A549 (cell line): Measurements from ENCODE around the gene CLEC4M. TPM values are rescaled to one million over a fixed set of nuclear protein-coding genes. Genes with fewer than 3 reads are reported as not detected.

Experiments used
- ATAC-seq, 2 experiments: fragments of 200-7000 bp in 1 of 2; fragments of >200 bp in 1 of 2; cut with Nextera tagmentation in 1 of 2; cut with Tn5 transposase in 1 of 2; 3 replicates each; pipeline versions ENCODE4 v1.8.0 to v1.9.1; 2018 to 2020; ENCODE audit warnings: mild to moderate bottlenecking in 1 of 2, moderate library complexity in 1 of 2
- CTCF ChIA-PET: fragments of 300-600 bp; sonication (Branson Sonifier 250); formaldehyde crosslinking; extraction: SDS; loops from one replicate; lab custom pipeline; 2021; ENCODE audit warnings: antibody characterized with exemption, inconsistent platforms; lab: Yijun Ruan, JAX
- POLR2A ChIA-PET: fragments of 350-600 bp; formaldehyde crosslinking; extraction: SDS; loops from one replicate; lab custom pipeline; 2021; ENCODE audit warnings: antibody characterized with exemption, inconsistent platforms; lab: Yijun Ruan, JAX
- DNase-seq, 2 experiments: peaks; one replicate each; pipeline versions ENCODE4 v3.0.0 to v3.0.0-alpha.2; 2011 to 2016; ENCODE audit warnings: low read depth in 1 of 2, low spot score in 1 of 2
- FAIRE-seq: peaks from 2 replicates; lab custom pipeline; 2011; peaks lifted over from hg19 to GRCh38; lab: Jason Lieb, UNC
- H3K27ac ChIP-seq, 2 experiments: fragments of >200 bp; sonication (Bioruptor Twin); formaldehyde crosslinking; 3 replicates each; pipeline ENCODE4 v1.5.1; 2016 to 2017
- H3K4me1 ChIP-seq: fragments of >200 bp; sonication (Bioruptor Twin); formaldehyde crosslinking; 3 replicates; pipeline ENCODE4 v1.6.1; 2016
- H3K4me2 ChIP-seq: fragments of >200 bp; sonication (Bioruptor Twin); formaldehyde crosslinking; 3 replicates; pipeline ENCODE4 v1.6.1; 2016
- H3K4me3 ChIP-seq: fragments of >200 bp; sonication (Bioruptor Twin); formaldehyde crosslinking; 3 replicates; pipeline ENCODE4 v1.5.1; 2016
- H3K9me3 ChIP-seq: fragments of >200 bp; sonication (Bioruptor Twin); formaldehyde crosslinking; 3 replicates; pipeline ENCODE4 v1.6.1; 2016
- ATOH8 ChIP-seq: fragments of 250-450 bp; sonication (Bioruptor Pico); IDR thresholded peaks from 2 replicates; pipeline ENCODE4 v1.5.0; 2020; ENCODE audit warnings: low read depth, mild to moderate bottlenecking, moderate library complexity
- CBX2 ChIP-seq: fragments of 200-600 bp; sonication (generic); IDR thresholded peaks from 2 replicates; pipeline ENCODE4 v1.6.1; 2016; ENCODE audit warnings: low read depth, mild to moderate bottlenecking, borderline replicate concordance
- CEBPB ChIP-seq, 2 experiments: fragments of >200 bp in 1 of 2; sonication (Bioruptor Twin) in 1 of 2; formaldehyde crosslinking in 1 of 2; IDR thresholded peaks; 2 replicates each; pipeline ENCODE4 v1.6.1; 2012 to 2016
- CHD2 ChIP-seq: fragments of 150-350 bp; IDR thresholded peaks from 2 replicates; pipeline ENCODE4 v1.6.1; 2014; ENCODE audit warnings: low read length; ENCODE audit not compliant: partially characterized antibody
- CHD4 ChIP-seq: fragments of 200-600 bp; sonication (generic); IDR thresholded peaks from 2 replicates; pipeline ENCODE4 v1.6.1; 2016; ENCODE audit warnings: antibody characterized with exemption, mild to moderate bottlenecking, borderline replicate concordance
- CTCF ChIP-seq: fragments of >200 bp; sonication (Bioruptor Twin); formaldehyde crosslinking; IDR thresholded peaks from 3 replicates; pipeline ENCODE4 v1.5.1; 2016
- EHF ChIP-seq: fragments of 250-450 bp; sonication (Bioruptor Pico); IDR thresholded peaks from 2 replicates; pipeline ENCODE4 v1.5.0; 2020; ENCODE audit warnings: mild to moderate bottlenecking
- EHMT2 ChIP-seq: fragments of 200-600 bp; sonication (generic); IDR thresholded peaks from 2 replicates; pipeline ENCODE4 v1.6.1; 2016; ENCODE audit warnings: antibody characterized with exemption, low read depth, mild to moderate bottlenecking, moderate library complexity
- ELK1 ChIP-seq: fragments of 150-350 bp; IDR thresholded peaks from 2 replicates; pipeline ENCODE4 v1.6.1; 2014; ENCODE audit warnings: low read depth, mild to moderate bottlenecking, low read length
- ESRRA ChIP-seq: fragments of 150-350 bp; IDR thresholded peaks from 2 replicates; pipeline ENCODE4 v1.6.1; 2014; ENCODE audit warnings: mild to moderate bottlenecking, low read length, borderline replicate concordance
- GATA3 ChIP-seq: IDR thresholded peaks from 2 replicates; pipeline ENCODE4 v1.6.1; 2012; ENCODE audit warnings: borderline replicate concordance
- HEYL ChIP-seq: fragments of 250-450 bp; sonication (Bioruptor Pico); IDR thresholded peaks from 2 replicates; pipeline ENCODE4 v1.8.0; 2021; ENCODE audit warnings: mild to moderate bottlenecking, moderate library complexity
- HOXA7 ChIP-seq: fragments of 250-450 bp; sonication (Bioruptor Pico); IDR thresholded peaks from 2 replicates; pipeline ENCODE4 v1.5.0; 2020; ENCODE audit warnings: mild to moderate bottlenecking, moderate library complexity
- HOXB5 ChIP-seq: fragments of 250-450 bp; sonication (Bioruptor Pico); IDR thresholded peaks from 2 replicates; pipeline ENCODE4 v1.5.0; 2020; ENCODE audit warnings: mild to moderate bottlenecking, moderate library complexity
- JUN ChIP-seq, 2 experiments: fragments of >200 bp; sonication (Bioruptor Twin); formaldehyde crosslinking; IDR thresholded peaks; 2 replicates in 1 of 2; 3 replicates in 1 of 2; pipeline ENCODE4 v1.6.1; 2016 to 2017
- KDM5A ChIP-seq: fragments of 200-600 bp; sonication (generic); IDR thresholded peaks from 2 replicates; pipeline ENCODE4 v1.6.1; 2016; ENCODE audit warnings: antibody characterized with exemption, mild to moderate bottlenecking
- PBX3 ChIP-seq: IDR thresholded peaks from 2 replicates; pipeline ENCODE4 v1.6.1; 2012
- POLR2AphosphoS2 ChIP-seq: conservative IDR thresholded peaks from 2 replicates; pipeline ENCODE4 v1.6.1; 2012; ENCODE audit warnings: low read length, improper control_type of control experiment, inconsistent platforms
- RAD21 ChIP-seq, 2 experiments: fragments of >200 bp in 1 of 2; sonication (Bioruptor Twin) in 1 of 2; formaldehyde crosslinking in 1 of 2; IDR thresholded peaks in 1 of 2; conservative IDR thresholded peaks in 1 of 2; 2 replicates in 1 of 2; 3 replicates in 1 of 2; pipeline ENCODE4 v1.6.1; 2012 to 2018; ENCODE audit warnings: inconsistent platforms in 1 of 2
- RCOR1 ChIP-seq: fragments of 150-350 bp; IDR thresholded peaks from 2 replicates; pipeline ENCODE4 v1.6.1; 2014; ENCODE audit warnings: antibody characterized with exemption, low read length, low read depth
- RNF2 ChIP-seq: fragments of 200-600 bp; sonication (generic); IDR thresholded peaks from 2 replicates; pipeline ENCODE4 v1.6.1; 2016; ENCODE audit warnings: low read depth, mild to moderate bottlenecking, antibody characterized with exemption, moderate library complexity, borderline replicate concordance
- SMC3 ChIP-seq: fragments of >200 bp; sonication (Bioruptor Twin); formaldehyde crosslinking; IDR thresholded peaks from 3 replicates; pipeline ENCODE4 v1.6.1; 2018; ENCODE audit warnings: inconsistent platforms
- SREBF2 ChIP-seq: fragments of 450-650 bp; IDR thresholded peaks from 2 replicates; pipeline ENCODE4 v1.6.1; 2014; ENCODE audit warnings: mild to moderate bottlenecking, moderate library complexity
- ZFP36 ChIP-seq: fragments of 450-650 bp; IDR thresholded peaks from 2 replicates; pipeline ENCODE4 v1.6.1; 2014; ENCODE audit warnings: borderline replicate concordance; ENCODE audit not compliant: partially characterized antibody
- WGBS: methylation state at CpG from one replicate; pipeline ENCODE4 v1.1.6; 2017; ENCODE audit errors: missing lambda C conversion rate; 5-methylcytosine and 5-hydroxymethylcytosine counted together
- polyA plus RNA-seq, 4 experiments: library from polyadenylated mRNA; depleted of rRNA in 3 of 4; stranded (reverse); fragments of >200 nt; fragmentation: RNase III in 1 of 4; extraction: RNeasy Plus Mini Kit Qiagen cat#74134 plus additional on column Dnase treatment in 1 of 4; gene quantifications; 2 replicates in 3 of 4; 3 replicates in 1 of 4; pipeline ENCODE4 v1.2.3, GENCODE V29; 2011 to 2017

CLEC4M gene
- polyA plus RNA-seq, 2 of the 4 experiments (the other 2 are of a cell fraction) = not detected

GRCh38 chr19:7795555-7796161 lies 32.6 kb downstream of the CLEC4M start:
- DNase-seq (no peak), ATAC-seq (no peak), FAIRE-seq (no peak)
- Histone ChIP-seq H3K4me1 (no peaks in the 10 kb centered on the region), H3K4me2 (no peak overlapping the region), H3K4me3 (no peak overlapping the region), H3K27ac (no peak overlapping the region), H3K9me3 (peaks cover 3% of the 10 kb centered on the region; the same call in 2 of the 3 replicates)
- TF ChIP-seq HOXB5 (CRISPR knock-in tag) = no peak
- TF ChIP-seq ELK1 = no peak
- TF ChIP-seq JUN (IDR thresholded peaks at IDR 0.05) = no peak
- no peak for TF ChIP-seq HEYL (CRISPR knock-in tag)
- no peak for TF ChIP-seq ZFP36
- TF ChIP-seq HOXA7 (CRISPR knock-in tag) = no peak
- no peak for TF ChIP-seq POLR2AphosphoS2
- no peak for TF ChIP-seq CTCF
- TF ChIP-seq SREBF2 = no peak
- POLR2A ChIA-PET = no interaction called here
- WGBS = 66% methylated on average over 8 of the region's 8 CpGs
- CTCF ChIA-PET = interaction anchor here (1.4 kb wide), 1 partner anchor 16 kb away, joined by 3 read pairs; no protein-coding TSS in a partner anchor

- TF ChIP-seq HOXB5 (CRISPR knock-in tag) (no peak), SMC3 (peak; percentile 70), RCOR1 (no peak), KDM5A (no peak), RAD21 (conservative IDR thresholded peaks at IDR 0.05 in 1 of 2, IDR thresholded peaks at IDR 0.05 in 1 of 2) (peak; percentile 68 to 75), HOXA7 (CRISPR knock-in tag) (no peak), ESRRA (no peak), CHD4 (no peak), CHD2 (no peak), RNF2 (no peak), CTCF (peak; percentile 60), EHMT2 (no peak), CBX2 (no peak), EHF (CRISPR knock-in tag) (no peak), POLR2AphosphoS2 (no peak), CEBPB (IDR thresholded peaks at IDR 0.05) (no peak), PBX3 (no peak), ATOH8 (CRISPR knock-in tag) (no peak), GATA3 (no peak)
- H3K9me3 ChIP-seq = peaks cover 11% of the 10 kb centered on the region
- no peak for FAIRE-seq
- DNase-seq = peak; percentile 45 to 67
- H3K4me1 ChIP-seq = no peaks in the 10 kb centered on the region
- peak; percentile 77 to 83 for ATAC-seq
- H3K27ac ChIP-seq = no peak overlapping the region
- 4% methylated on average over 33 of the region's 34 CpGs for WGBS
- POLR2A ChIA-PET = interaction anchor here (0.6 to 1.7 kb wide), 3 partner anchors 83 to 231 kb away, joined by 3 to 4 read pairs (median 4); partner anchors contain the start of gene TRAPPC5
- CTCF ChIA-PET = interaction anchor here (0.6 to 5.7 kb wide), 46 partner anchors 8 to 697 kb away, joined by 3 to 60 read pairs (median 4); partner anchors contain the start of genes CD209, PCP2 and TRAPPC5
- H3K4me2 ChIP-seq = peak overlapping the region; percentile 75
- H3K4me3 ChIP-seq = peak overlapping the region; percentile 24; the same call in 1 of the 3 replicates
Measured at GRCh38 chr19:7799640-7800355, 36.8 kb downstream of the CLEC4M start.
